DMS53 (cell line): ENCODE data around the gene CNTN5.
"Not testable (repeated sequence)": the region's sequence is repeated elsewhere in the genome, so short reads cannot be mapped to it uniquely, and the experiment has no call there.

Experiments used
- DNase-seq: peaks from one replicate; lab custom pipeline; 2025; lab: John Stamatoyannopoulos, UW

Gene CNTN5

GRCh38 chr11:100208207-100208606 lies 1187.5 kb downstream of the CNTN5 start:
- DNase-seq: no peak

- no peak for DNase-seq
Measured at GRCh38 chr11:100214791-100215190, 1194.0 kb downstream of the CNTN5 start.

GRCh38 chr11:100220801-100221200 lies 1200.1 kb downstream of the CNTN5 start:
- no peak for DNase-seq

- no peak for DNase-seq
Measured at GRCh38 chr11:100221791-100222190, 1201.0 kb downstream of the CNTN5 start.

GRCh38 chr11:100224541-100225034 lies 1203.8 kb downstream of the CNTN5 start:
- no peak for DNase-seq

- DNase-seq: no peak
Measured at GRCh38 chr11:100229086-100229485, 1208.3 kb downstream of the CNTN5 start.

GRCh38 chr11:100232006-100232405 lies 1211.3 kb downstream of the CNTN5 start:
- no peak for DNase-seq

- no peak for DNase-seq
Measured at GRCh38 chr11:100235085-100235484, 1214.3 kb downstream of the CNTN5 start.

- DNase-seq: no peak
Measured at GRCh38 chr11:100240025-100240539, 1219.3 kb downstream of the CNTN5 start.

- no peak for DNase-seq
Measured at GRCh38 chr11:100247704-100248103, 1227.0 kb downstream of the CNTN5 start.

- peak; percentile 12 for DNase-seq
Measured at GRCh38 chr11:100257238-100257803, 1236.6 kb downstream of the CNTN5 start.

GRCh38 chr11:100269516-100269915 lies 1248.8 kb downstream of the CNTN5 start:
- DNase-seq: no peak

GRCh38 chr11:100273066-100273815 lies 1252.5 kb downstream of the CNTN5 start:
- no peak for DNase-seq

- not testable (repeated sequence) for DNase-seq
Measured at GRCh38 chr11:100274466-100274865, 1253.7 kb downstream of the CNTN5 start.

- no peak for DNase-seq
Measured at GRCh38 chr11:100294748-100295147, 1274.0 kb downstream of the CNTN5 start.

GRCh38 chr11:100296051-100296679 lies 1275.4 kb downstream of the CNTN5 start:
- no peak for DNase-seq

- no peak for DNase-seq
Measured at GRCh38 chr11:100297516-100297915, 1276.8 kb downstream of the CNTN5 start.

- DNase-seq: no peak
Measured at GRCh38 chr11:100302824-100303223, 1282.1 kb downstream of the CNTN5 start.

GRCh38 chr11:100303897-100304296 lies 1283.1 kb downstream of the CNTN5 start:
- DNase-seq: no peak

- no peak for DNase-seq
Measured at GRCh38 chr11:100308202-100308601, 1287.5 kb downstream of the CNTN5 start.

GRCh38 chr11:100315946-100316345 lies 1295.2 kb downstream of the CNTN5 start:
- no peak for DNase-seq

GRCh38 chr11:100316952-100317351 lies 1296.2 kb downstream of the CNTN5 start:
- no peak for DNase-seq

GRCh38 chr11:100319691-100320090 lies 1298.9 kb downstream of the CNTN5 start:
- DNase-seq: no peak
